ENCODE data around the gene DOCK8. TPM values are rescaled to one million over a fixed set of nuclear protein-coding genes. Genes with fewer than 3 reads are reported as not detected.
"Not testable (repeated sequence)": the region's sequence is repeated elsewhere in the genome, so short reads cannot be mapped to it uniquely, and the experiment has no call there.

The DOCK8 gene
- total RNA-seq, 1 experiment from 2014 or later, result 1.4 TPM

DNA sequence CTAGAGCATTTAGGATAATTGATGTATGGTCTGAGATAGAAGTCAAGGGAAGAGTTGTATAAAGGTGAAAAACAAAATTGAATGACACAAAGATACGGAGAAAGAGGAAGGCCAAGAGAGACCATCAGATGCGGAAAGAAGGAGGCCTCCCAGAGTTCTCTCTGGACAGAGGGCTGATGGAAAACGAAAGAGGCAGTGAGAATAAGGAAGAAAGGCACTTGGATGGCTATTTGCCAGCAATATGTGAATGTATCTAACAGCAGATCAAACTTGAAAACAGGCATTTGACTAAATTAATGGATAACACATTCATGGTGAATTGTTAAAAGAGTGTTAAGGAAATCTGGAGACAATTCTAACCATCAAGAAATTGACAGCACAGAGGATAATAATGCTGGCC lies 2.4 kb upstream of the DOCK8 start:
- TF ChIP-seq, protein P1, sequence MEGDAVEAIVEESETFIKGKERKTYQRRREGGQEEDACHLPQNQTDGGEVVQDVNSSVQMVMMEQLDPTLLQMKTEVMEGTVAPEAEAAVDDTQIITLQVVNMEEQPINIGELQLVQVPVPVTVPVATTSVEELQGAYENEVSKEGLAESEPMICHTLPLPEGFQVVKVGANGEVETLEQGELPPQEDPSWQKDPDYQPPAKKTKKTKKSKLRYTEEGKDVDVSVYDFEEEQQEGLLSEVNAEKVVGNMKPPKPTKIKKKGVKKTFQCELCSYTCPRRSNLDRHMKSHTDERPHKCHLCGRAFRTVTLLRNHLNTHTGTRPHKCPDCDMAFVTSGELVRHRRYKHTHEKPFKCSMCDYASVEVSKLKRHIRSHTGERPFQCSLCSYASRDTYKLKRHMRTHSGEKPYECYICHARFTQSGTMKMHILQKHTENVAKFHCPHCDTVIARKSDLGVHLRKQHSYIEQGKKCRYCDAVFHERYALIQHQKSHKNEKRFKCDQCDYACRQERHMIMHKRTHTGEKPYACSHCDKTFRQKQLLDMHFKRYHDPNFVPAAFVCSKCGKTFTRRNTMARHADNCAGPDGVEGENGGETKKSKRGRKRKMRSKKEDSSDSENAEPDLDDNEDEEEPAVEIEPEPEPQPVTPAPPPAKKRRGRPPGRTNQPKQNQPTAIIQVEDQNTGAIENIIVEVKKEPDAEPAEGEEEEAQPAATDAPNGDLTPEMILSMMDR (conservative IDR thresholded peaks at IDR 0.05), result no peak
- no peak overlapping the region for H3K4ac ChIP-seq (ENCODE audit: low read depth, low read length)
- H3K23me2 ChIP-seq (ENCODE audit: insufficient read length, low read depth, low read length, poor library complexity, severe bottlenecking), result no peaks in the 10 kb centered on the region
- no peaks in the 10 kb centered on the region; the same call in 1 of the 2 replicates for H3K27me3 ChIP-seq (ENCODE audit: insufficient read depth, low read length)
- no peak overlapping the region for H3K27ac ChIP-seq (ENCODE audit: insufficient read length, low read depth, low read length)
- no peak overlapping the region for H4K91ac ChIP-seq (ENCODE audit: insufficient read length, low read depth, low read length)
- WGBS (ENCODE audit: extremely low coverage, insufficient read length, low lambda C conversion rate), result no CpG with 5 or more reads among the region's 3 CpGs
- peaks cover 26% of the 10 kb centered on the region for H3K27me3 Mint-ChIP-seq (ENCODE audit: low read depth)
- no peaks in the 10 kb centered on the region for H3K4me1 ChIP-seq (ENCODE audit: insufficient read depth, low read length)
- H2BK120ac ChIP-seq (ENCODE audit: low read depth, low read length, poor library complexity, severe bottlenecking), result no peak overlapping the region
- H4K20me1 ChIP-seq (ENCODE audit: control insufficient read depth, insufficient read depth, insufficient read length), result no peaks in the 10 kb centered on the region
- H2BK5ac ChIP-seq (ENCODE audit: insufficient read length, low read length), result no peak overlapping the region
- no peak overlapping the region for H3K56ac ChIP-seq (ENCODE audit: insufficient read length, low read depth, low read length)
- H2AK5ac ChIP-seq (ENCODE audit: insufficient read length, low read length), result no peak overlapping the region
- H2BK12ac ChIP-seq (ENCODE audit: insufficient read length, low read depth, low read length), result no peak overlapping the region
- no peak overlapping the region for H3K27ac Mint-ChIP-seq
- H3K9me3 ChIP-seq (ENCODE audit: control insufficient read depth, low read depth, low read length), result no peaks in the 10 kb centered on the region
- H3K23ac ChIP-seq (ENCODE audit: insufficient read length, low read depth, low read length), result no peak overlapping the region
- H3T11ph ChIP-seq (ENCODE audit: low read length), result no peak overlapping the region
- no peak overlapping the region for H4K5ac ChIP-seq (ENCODE audit: insufficient read length, low read depth, low read length)
- H3K4me2 ChIP-seq (ENCODE audit: insufficient read depth, insufficient read length, low read length), result no peak overlapping the region
- no peak for DNase-seq
- no peak overlapping the region for H3K4me3 Mint-ChIP-seq
- no peak overlapping the region for H2AFZ ChIP-seq (ENCODE audit: low read length)
- no peak overlapping the region for H4K8ac ChIP-seq (replicated peaks; ENCODE audit: insufficient read length, low read depth, low read length)
- no peak overlapping the region for H3K14ac ChIP-seq (ENCODE audit: insufficient read depth, low read length)
- H3K9ac ChIP-seq (ENCODE audit: extremely low read depth, insufficient read length, low read length), result no peak overlapping the region
- H2BK20ac ChIP-seq (ENCODE audit: low read depth, low read length, poor library complexity, severe bottlenecking), result no peak overlapping the region
- no peak overlapping the region for H2BK15ac ChIP-seq (ENCODE audit: low read depth, low read length)
- no peaks in the 10 kb centered on the region for H3K79me2 ChIP-seq (ENCODE audit: insufficient read depth, low read length)
- H3K18ac ChIP-seq (ENCODE audit: insufficient read length, low read depth, low read length), result no peak overlapping the region
- no peaks in the 10 kb centered on the region for H3K79me1 ChIP-seq (ENCODE audit: insufficient read depth, low read depth, low read length, poor library complexity, severe bottlenecking)
- H3K9me3 Mint-ChIP-seq, result no peaks in the 10 kb centered on the region; a peak in 1 of 5 replicates
- peaks cover 3 to 7% of the 10 kb centered on the region in 2 experiments for H3K4me1 Mint-ChIP-seq
- no peaks in the 10 kb centered on the region for H3K36me3 Mint-ChIP-seq (ENCODE audit: insufficient read depth in 1 of 3, low read depth in 3 of 3)

GRCh38 chr9:213901-214300 lies 764 bp upstream of the DOCK8 start:
- H3K9me3 Mint-ChIP-seq; H3T11ph ChIP-seq (ENCODE audit: low read length); H2BK5ac ChIP-seq (ENCODE audit: insufficient read length, low read length); H2BK15ac ChIP-seq (ENCODE audit: low read depth, low read length); H3K36me3 Mint-ChIP-seq (ENCODE audit: insufficient read depth in 1 of 3, low read depth in 3 of 3); H2BK20ac ChIP-seq (ENCODE audit: low read depth, low read length, poor library complexity, severe bottlenecking); H2BK120ac ChIP-seq (ENCODE audit: low read depth, low read length, poor library complexity, severe bottlenecking); H2AK5ac ChIP-seq (ENCODE audit: insufficient read length, low read length); H4K20me1 ChIP-seq (ENCODE audit: control insufficient read depth, insufficient read depth, insufficient read length); H3K27me3 ChIP-seq (ENCODE audit: insufficient read depth, low read length); H3K9ac ChIP-seq (ENCODE audit: extremely low read depth, insufficient read length, low read length); H2BK12ac ChIP-seq (ENCODE audit: insufficient read length, low read depth, low read length); H3K27ac Mint-ChIP-seq; DNase-seq; H3K4me1 ChIP-seq (ENCODE audit: insufficient read depth, low read length); H3K27ac ChIP-seq (ENCODE audit: insufficient read length, low read depth, low read length); H3K18ac ChIP-seq (ENCODE audit: insufficient read length, low read depth, low read length); H3K14ac ChIP-seq (ENCODE audit: insufficient read depth, low read length); H3K79me1 ChIP-seq (ENCODE audit: insufficient read depth, low read depth, low read length, poor library complexity, severe bottlenecking); H3K56ac ChIP-seq (ENCODE audit: insufficient read length, low read depth, low read length); H3K9me3 ChIP-seq (ENCODE audit: control insufficient read depth, low read depth, low read length); H3K4ac ChIP-seq (ENCODE audit: low read depth, low read length); H3K23ac ChIP-seq (ENCODE audit: insufficient read length, low read depth, low read length); H4K5ac ChIP-seq (ENCODE audit: insufficient read length, low read depth, low read length); H4K91ac ChIP-seq (ENCODE audit: insufficient read length, low read depth, low read length); H2AFZ ChIP-seq (ENCODE audit: low read length); H3K23me2 ChIP-seq (ENCODE audit: insufficient read length, low read depth, low read length, poor library complexity, severe bottlenecking); H3K79me2 ChIP-seq (ENCODE audit: insufficient read depth, low read length); H4K8ac ChIP-seq (replicated peaks; ENCODE audit: insufficient read length, low read depth, low read length); H3K4me1 Mint-ChIP-seq: not testable (repeated sequence)
- peaks cover 26% of the 10 kb centered on the region for H3K27me3 Mint-ChIP-seq (ENCODE audit: low read depth)
- H3K4me3 Mint-ChIP-seq, result peak overlapping the region; percentile 71 to 72
- no CpG with 5 or more reads among the region's 24 CpGs for WGBS (ENCODE audit: extremely low coverage, insufficient read length, low lambda C conversion rate)
- peak overlapping the region; percentile 2 for H3K4me2 ChIP-seq (ENCODE audit: insufficient read depth, insufficient read length, low read length)
